ENCODE data around the gene PRB4.

The PRB4 gene

GRCh38 chr12:11269607-11270006 lies 40.6 kb downstream of the PRB4 start, which contains the start of gene PRB3:
PRB3 (minus strand) TSS chr12:11269707; CDS start chr12:11269669, 38 bp downstream.
- no peak for TF ChIP-seq EZH2 (IDR thresholded peaks at IDR 0.05)
- no peak for TF ChIP-seq POLR2AphosphoS5 (IDR thresholded peaks at IDR 0.05; ENCODE audit: borderline replicate concordance, low read depth, low read length)
- no peak for TF ChIP-seq FOXP2 (optimal IDR thresholded peaks at IDR 0.05; ENCODE audit: control extremely low read depth, extremely low read length, insufficient read depth)
- no peak for DNase-seq (ENCODE audit: low read depth, low spot score)
- H3K4me3 ChIP-seq: no peak within 1 kb of the TSS
- no peak within 1 kb of the TSS for H3K9ac ChIP-seq (ENCODE audit: insufficient read length)
- no peaks in the 10 kb centered on the region for H3K9me3 ChIP-seq (ENCODE audit: low read depth, low read length)
- no peak within 1 kb of the TSS for H3K27ac ChIP-seq
- H3K36me3 ChIP-seq (ENCODE audit: insufficient read depth, low read length): no peaks in the 10 kb centered on the region

- H3K9me3 ChIP-seq (ENCODE audit: low read depth, low read length): no peaks in the 10 kb centered on the region
- H3K27ac ChIP-seq: no peak overlapping the region
- H3K9ac ChIP-seq (ENCODE audit: insufficient read length): no peak overlapping the region
- no peak overlapping the region for H3K4me3 ChIP-seq
- DNase-seq (ENCODE audit: low read depth, low spot score): no peak
- no peaks in the 10 kb centered on the region for H3K36me3 ChIP-seq (ENCODE audit: insufficient read depth, low read length)
- TF ChIP-seq POLR2AphosphoS5 (IDR thresholded peaks at IDR 0.05; ENCODE audit: borderline replicate concordance, low read depth, low read length) (no peak), EZH2 (IDR thresholded peaks at IDR 0.05) (no peak), FOXP2 (optimal IDR thresholded peaks at IDR 0.05; ENCODE audit: control extremely low read depth, extremely low read length, insufficient read depth) (no peak)
Observed at GRCh38 chr12:11264501-11264900, 45.7 kb downstream of the PRB4 start.

Measured in SK-N-MC (cell line).